ENCODE data around the gene ADAM10. TPM values are rescaled to one million over a fixed set of nuclear protein-coding genes. Genes with fewer than 3 reads are reported as not detected.

The ADAM10 gene
- total RNA-seq, 1 donor from 2014 or later: 190 TPM

GRCh38 chr15:58742819-58743502 is 6.5 kb downstream of the ADAM10 start:
- H3K4me3 Mint-ChIP-seq: no peak overlapping the region
- no peaks in the 10 kb centered on the region for H3K27me3 Mint-ChIP-seq (ENCODE audit: low read depth)
- no peak for TF ChIP-seq CTCF (IDR thresholded peaks at IDR 0.05; ENCODE audit: unreplicated experiment)
- H3K36me3 Mint-ChIP-seq: no peaks in the 10 kb centered on the region
- H3K9me3 Mint-ChIP-seq: no peaks in the 10 kb centered on the region
- H3K4me1 Mint-ChIP-seq: peaks cover 45% of the 10 kb centered on the region
- peak overlapping the region; percentile 72 for H3K27ac Mint-ChIP-seq
- no peak for DNase-seq (ENCODE audit: low spot score in 2 of 2, unreplicated experiment in 2 of 2)

GRCh38 chr15:58742022-58742813 is 7.3 kb downstream of the ADAM10 start:
- H3K27ac Mint-ChIP-seq: peak overlapping the region; percentile 72
- H3K4me1 Mint-ChIP-seq: peaks cover 45% of the 10 kb centered on the region
- no peak overlapping the region for H3K4me3 Mint-ChIP-seq
- no peaks in the 10 kb centered on the region for H3K36me3 Mint-ChIP-seq
- H3K9me3 Mint-ChIP-seq: no peaks in the 10 kb centered on the region
- H3K27me3 Mint-ChIP-seq (ENCODE audit: low read depth): no peaks in the 10 kb centered on the region
- DNase-seq (ENCODE audit: low spot score in 2 of 2, unreplicated experiment in 2 of 2): no peak
- TF ChIP-seq CTCF (IDR thresholded peaks at IDR 0.05; ENCODE audit: unreplicated experiment): no peak

GRCh38 chr15:58741032-58741431 is 8.5 kb downstream of the ADAM10 start:
- Mint-ChIP-seq H3K9me3 (no peaks in the 10 kb centered on the region), H3K36me3 (no peaks in the 10 kb centered on the region), H3K27me3 (ENCODE audit: low read depth) (no peaks in the 10 kb centered on the region), H3K27ac (no peak overlapping the region), H3K4me3 (no peak overlapping the region), H3K4me1 (peaks cover 46% of the 10 kb centered on the region)
- no peak for DNase-seq (ENCODE audit: low spot score in 2 of 2, unreplicated experiment in 2 of 2)
- no peak for TF ChIP-seq CTCF (IDR thresholded peaks at IDR 0.05; ENCODE audit: unreplicated experiment)

GRCh38 chr15:58740436-58740835 is 9.1 kb downstream of the ADAM10 start:
- Mint-ChIP-seq H3K4me1 (peaks cover 45% of the 10 kb centered on the region), H3K27ac (no peak overlapping the region), H3K9me3 (no peaks in the 10 kb centered on the region)

GRCh38 chr15:58738046-58738707 is 11.3 kb downstream of the ADAM10 start:
- DNase-seq (ENCODE audit: low spot score in 2 of 2, unreplicated experiment in 2 of 2): no peak
- no peak overlapping the region for H3K4me3 Mint-ChIP-seq
- no peak overlapping the region for H3K27ac Mint-ChIP-seq
- no peaks in the 10 kb centered on the region for H3K36me3 Mint-ChIP-seq
- H3K4me1 Mint-ChIP-seq: peaks cover 43% of the 10 kb centered on the region
- H3K9me3 Mint-ChIP-seq: no peaks in the 10 kb centered on the region
- no peak for TF ChIP-seq CTCF (IDR thresholded peaks at IDR 0.05; ENCODE audit: unreplicated experiment)
- no peaks in the 10 kb centered on the region for H3K27me3 Mint-ChIP-seq (ENCODE audit: low read depth)

More at GRCh38 chr15:58740436-58740835, 9.1 kb downstream of the ADAM10 start:
- no peaks in the 10 kb centered on the region for H3K36me3 Mint-ChIP-seq
- H3K27me3 Mint-ChIP-seq (ENCODE audit: low read depth): no peaks in the 10 kb centered on the region
- no peak for DNase-seq (ENCODE audit: low spot score in 2 of 2, unreplicated experiment in 2 of 2)
- no peak for TF ChIP-seq CTCF (IDR thresholded peaks at IDR 0.05; ENCODE audit: unreplicated experiment)
- H3K4me3 Mint-ChIP-seq: no peak overlapping the region
